Anterior cingulate cortex (tissue), 58 donors: ENCODE measurements around the gene FSTL5.
A peak's percentile ranks its signal among the peaks of the same experiment; 100 is the strongest.

Experiments used
- DNase-seq, 58 donors: peaks; one replicate each; lab custom pipeline; 2025; lab: John Stamatoyannopoulos, UW

Gene FSTL5

DNA sequence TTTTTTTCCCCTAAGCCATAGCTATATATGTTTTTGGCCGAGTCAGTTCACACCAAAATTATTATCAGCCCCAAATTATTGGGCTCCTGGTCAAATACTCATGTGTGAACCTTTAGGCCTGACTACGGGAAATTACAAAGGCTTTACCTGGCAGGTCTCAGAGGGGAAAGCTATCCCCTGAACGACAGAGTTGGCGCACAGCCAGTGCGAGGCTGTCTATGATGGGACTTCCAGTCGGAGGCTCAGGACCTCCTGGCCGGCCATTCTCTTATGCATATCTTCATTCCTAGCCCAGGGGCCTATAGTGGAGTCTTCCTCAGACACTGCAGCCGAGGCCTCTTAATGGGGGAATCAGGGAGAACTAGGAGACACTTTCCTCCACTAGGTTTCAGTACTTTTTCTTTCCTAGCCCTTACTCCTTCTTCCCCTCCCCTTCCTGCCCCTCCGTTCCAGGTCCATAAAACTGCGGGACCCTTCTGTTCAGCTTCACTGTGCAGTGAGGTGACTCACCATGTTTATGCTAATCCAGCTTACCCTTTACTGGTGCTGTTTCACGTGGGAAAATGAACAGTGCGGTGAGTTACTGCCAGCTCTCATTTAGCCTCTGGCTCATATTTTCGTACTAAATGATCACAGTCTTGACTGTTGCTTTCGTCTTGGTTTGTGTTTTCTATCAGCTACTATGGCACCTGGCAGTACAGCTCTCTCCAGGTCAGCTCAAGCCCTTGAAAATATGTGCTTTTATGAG, 533.9 kb downstream of the FSTL5 start:
- no peak for DNase-seq

DNA sequence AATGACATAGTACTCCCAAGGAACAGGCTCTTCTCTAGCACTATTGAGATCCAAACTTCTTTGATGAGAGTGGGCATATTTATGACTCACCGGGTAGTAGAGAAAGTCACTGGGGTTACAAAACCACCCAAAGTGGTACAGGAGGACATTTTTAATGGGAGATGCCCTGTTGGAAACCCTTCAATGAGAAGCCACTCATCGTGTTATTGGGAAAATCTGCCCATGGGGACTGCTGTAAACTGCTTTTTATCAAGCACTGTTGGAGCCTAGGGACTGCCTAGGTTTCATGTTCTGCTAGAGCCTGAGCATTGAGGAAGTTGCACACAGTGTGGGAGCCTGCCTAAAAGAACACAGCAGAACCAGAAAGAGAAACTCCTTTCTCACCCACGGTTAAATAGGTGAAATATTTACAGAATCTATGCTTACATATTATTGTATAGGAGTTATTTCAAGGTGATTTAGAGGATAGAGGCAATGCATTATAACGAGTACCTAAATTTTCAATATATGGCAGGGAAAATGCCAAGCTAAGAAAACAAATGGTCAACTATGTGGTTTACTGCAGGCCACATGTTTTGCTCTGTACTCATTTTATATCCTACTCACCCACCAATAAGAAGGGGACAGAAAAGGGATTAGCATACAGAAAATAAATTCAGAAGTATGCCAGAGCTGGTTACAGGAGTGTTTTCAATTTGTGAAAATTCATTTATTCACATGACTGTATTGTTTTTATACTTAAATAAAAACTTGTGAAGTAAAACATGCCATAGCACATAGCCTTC, 559.1 kb downstream of the FSTL5 start:
- DNase-seq: no peak

DNA sequence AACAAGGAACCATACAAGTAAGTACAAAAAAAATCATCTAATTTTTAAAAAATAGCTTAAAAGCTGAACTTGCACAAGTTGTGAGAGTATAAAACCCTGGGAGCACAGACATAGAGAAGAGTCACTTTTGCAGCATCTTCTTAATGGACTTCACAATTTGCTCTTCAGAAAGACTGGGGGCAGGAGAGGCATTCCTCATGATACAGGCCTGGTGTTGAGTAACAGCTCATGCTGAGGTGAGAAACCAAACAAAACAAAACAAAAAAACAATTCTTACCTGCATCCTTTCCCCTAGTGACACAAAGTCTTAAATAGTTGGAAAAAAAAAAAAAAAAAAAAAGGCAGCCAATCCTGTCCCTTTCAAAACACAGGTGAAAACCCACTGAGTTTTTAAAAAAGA, 562.8 kb downstream of the FSTL5 start:
- DNase-seq: no peak

DNA sequence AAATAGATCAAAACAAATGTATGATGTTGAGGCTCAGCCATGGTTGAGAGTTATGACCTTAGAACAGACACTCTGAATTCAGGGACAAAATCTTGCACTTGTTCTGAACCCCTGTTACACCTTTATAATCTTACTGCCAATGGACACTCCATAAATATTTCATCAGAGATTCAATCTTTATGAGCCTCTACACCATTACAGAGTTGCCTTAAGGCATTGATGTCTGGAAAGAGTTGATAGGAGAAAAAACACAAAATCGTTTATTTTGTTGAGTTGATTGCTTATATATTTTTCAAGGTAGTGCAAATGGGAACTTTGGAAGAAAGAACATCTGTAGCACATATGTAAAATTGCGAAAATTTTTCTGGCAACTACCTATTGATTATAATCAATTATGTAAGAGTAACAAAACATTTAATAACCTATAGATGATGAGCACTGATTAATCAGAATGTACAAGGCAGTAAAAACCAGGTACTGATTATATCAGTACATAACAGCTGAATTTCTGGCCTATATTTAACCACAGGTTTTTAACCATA, 568.5 kb downstream of the FSTL5 start:
- no peak for DNase-seq

DNA sequence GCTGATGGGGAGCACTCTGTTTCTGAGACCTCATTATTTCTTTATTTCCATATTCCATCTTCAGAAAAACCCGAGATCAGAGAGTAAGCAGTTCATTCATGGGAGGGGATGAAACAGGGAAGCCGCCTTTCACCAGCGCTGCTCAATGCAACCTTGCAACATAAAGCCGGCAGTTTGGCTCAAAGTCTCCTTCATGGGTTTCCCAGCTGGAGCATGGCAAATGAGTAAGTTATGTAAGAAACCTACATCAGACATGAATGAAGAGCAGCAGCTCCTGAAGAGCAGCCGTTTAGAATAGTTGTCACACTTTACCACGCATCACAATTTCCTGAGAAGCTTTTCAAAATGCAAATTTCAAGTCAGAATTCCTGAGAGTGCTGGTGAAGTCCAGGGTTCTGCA, 578.8 kb downstream of the FSTL5 start:
- DNase-seq: peak in 8 of 58 donors; percentile 0 to 21 (median 5)

DNA sequence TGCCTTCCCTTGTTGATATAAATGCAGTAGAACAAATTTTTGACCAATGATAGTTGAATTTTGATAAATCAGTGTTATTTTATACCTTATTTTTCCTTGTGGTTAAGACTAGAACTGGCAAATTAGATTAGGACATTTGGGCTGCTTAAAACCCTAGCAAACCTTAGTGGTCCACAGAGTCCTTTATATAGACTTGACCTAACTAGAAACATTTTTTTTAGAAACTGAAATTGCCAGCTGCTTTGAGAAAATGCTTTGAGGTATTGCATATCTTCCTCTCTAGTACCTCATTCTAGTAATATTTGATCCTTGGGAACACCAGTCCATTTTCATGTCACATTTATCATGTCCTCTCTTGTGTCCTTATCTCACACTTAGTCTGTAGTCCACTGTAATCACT, 580.3 kb downstream of the FSTL5 start:
- DNase-seq: no peak

DNA sequence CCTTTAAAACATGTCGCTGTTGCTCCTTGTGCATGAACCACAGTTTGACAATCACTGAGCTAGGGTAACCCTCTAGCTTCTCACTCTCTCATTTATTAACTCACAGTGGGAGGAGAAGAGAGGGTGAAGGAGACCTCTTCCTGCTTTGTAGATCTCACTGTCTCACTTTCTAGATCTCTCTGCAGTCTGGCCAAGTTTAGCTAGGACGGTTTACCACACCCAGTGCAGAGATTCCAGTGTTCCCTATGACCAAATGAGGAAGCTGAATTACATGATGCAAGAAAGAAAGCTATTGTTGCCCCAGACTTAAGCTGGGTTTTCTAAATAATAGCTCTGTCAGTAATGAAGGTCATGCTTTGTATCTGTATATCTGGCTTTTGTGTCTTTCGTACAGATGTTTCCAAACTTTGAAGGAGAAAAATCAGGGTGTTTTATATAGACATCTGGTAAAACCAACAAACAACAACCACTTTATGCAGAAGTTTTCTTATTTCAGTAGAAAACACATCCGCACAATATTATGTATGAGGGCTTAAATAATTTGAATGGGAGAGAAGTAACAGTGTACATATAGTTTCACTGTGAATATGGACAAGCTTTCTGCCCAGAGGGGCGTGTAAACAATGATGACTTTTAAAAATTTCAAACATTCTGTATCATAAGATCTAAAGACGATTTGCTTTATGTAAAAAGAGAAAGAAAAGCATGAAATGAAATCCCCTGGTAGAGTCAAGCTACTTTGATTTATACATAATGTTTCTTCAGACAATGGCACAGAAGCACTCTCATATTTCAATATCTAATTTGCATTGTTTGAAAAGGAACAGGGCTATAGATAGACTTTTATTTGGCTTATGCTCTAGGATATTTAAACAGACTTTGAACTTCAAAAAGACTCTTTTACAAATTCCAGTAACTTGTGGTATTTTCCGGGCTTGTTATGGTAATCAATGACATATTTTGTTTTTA, 582.3 kb downstream of the FSTL5 start:
- DNase-seq: peak in 1 of 58 donors; percentile 14

DNA sequence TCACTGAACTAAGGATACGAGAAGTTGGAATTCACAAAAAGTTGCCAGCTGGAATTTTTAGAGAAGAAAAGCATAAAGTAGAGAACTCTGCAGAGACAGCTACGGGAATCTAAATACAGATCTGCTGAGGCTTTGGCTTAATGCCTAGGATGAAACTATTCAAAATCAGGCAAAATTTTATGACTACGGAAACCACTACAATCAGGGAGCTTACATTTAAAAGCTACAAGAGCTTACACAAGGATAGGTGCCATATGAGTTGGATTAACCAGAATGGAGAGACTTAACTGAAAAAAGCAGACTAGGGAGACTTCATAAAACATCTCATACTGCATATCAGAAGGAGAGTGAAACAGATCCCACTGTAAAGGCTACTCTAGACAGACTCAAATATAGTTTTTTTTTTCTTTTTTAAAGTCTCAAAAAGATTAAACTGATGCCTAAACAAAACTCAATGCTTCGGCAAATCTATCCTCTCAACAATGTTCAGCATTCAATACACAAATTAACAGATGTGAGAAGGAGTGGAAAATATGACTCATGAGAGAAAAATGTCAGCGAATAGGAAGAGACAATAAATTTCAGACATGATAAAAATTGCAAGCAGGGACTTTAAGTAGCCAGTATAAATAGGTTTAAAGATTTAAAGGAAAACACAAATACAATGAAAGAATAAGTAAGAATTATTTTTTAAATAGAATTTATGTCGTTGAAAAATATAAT, 586.1 kb downstream of the FSTL5 start:
- DNase-seq: no peak

DNA sequence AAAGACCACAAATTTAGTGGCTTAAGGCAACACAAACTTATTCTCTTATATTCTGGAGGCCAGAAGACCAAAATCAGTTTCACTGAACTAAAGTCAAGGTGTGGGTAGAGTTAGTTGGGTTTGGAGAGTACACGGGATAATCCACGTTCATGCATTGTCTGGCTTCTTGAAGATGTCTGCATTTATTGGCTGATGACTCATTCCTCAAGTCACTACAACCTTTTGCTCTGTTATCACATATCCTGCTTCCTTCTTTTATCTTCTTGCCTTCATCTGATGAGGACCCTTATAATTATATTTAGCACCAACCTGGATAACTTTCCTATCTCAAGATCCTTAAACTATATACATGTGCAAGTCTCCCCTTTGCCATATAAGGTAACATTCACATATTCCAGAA, 590.0 kb downstream of the FSTL5 start:
- DNase-seq: no peak

DNA sequence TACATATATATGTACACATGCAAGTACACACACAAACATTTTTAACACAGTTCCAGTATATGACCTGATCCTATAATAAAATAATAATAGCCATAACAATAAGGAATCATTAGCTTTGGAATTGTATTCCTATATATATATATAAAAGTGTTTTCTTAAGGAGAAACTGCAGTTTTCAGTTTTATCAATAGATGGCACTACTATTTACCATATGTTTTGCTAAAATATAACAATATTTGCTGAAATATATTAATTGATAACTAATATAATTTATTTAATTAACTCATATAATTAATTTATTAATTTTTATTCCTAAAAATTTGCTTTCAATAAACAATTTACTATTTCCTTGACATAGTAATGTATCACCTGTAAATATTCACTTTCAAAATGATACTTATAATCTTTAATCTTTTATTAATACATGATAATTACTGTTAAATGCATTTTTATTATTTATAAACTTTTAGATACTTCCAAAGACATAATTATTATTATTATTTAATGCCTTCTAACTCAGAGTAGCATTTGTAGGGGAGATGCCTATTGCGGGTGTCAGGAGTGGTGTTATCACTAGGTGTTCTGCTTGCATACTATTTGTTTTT, 599.5 kb downstream of the FSTL5 start:
- DNase-seq: no peak

DNA sequence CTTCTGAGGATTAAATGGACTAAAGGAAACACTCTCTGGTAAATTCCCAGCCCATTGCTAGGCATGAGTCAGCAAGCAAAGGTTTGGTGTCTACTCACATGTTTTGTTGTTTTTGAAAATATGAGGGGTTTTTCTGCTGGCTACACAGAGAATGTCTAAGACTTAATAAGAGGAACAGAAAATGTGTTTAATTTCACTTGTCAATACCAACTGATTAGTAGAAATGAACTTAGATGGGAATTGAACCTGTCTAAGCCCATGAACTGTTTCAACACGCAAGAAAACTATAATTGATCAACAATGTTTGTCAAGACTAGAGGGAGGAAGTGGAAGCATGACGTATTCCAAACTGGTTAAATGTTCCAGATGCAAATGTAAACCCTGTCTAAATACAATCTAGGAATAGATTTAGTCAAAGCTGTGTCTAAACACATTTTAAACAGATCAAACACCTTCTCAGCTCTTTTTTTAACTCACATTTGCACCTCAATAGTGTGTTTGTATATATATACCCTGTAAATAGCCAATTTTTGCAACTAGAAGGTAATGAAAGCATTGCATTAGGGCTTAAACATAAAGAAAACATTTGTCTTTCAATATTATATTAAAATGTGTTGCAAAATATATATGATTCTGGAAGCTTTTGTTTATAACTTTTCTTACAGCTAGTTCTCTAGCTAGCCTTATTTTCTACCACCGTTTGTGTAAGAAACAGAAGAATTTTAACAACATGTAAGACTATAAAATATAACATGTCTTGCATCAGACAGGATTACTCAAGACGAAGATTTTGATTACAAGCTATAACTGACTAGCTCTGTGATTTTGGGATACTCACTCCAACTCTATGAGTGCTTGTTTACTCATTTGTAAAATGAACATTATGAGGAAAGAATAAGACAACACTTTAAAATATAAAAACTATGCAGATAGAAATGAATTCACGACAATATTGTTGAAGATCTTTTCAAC, 607.8 kb downstream of the FSTL5 start:
- no peak for DNase-seq

DNA sequence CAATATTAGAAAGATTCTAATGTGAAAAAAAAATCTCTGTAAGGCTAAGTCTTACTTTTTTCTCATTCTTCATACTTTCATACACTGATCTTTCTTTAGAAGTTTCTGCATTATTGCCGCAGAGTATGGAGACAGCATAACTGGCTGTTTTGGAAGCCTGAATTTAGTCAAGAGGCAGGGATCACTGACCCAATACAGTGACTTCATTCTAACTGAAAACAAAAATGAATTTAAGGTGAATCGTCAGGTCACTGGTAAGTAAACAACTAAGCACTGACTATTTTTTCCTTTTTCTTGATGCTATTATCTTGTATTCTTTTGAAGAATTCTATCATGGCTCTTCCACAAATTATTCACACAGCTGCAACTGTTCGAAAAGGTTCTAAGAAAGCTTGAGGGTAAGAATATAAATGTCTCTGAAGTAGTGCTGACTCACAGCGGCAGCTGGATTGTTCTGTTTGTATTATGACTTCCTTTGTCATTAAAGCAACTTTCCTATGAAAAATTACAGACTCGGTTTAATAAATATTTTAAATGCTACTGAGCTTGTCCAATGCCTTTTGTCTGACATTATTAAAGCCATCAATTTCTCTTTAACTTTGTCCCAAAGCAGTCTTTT, 609.3 kb downstream of the FSTL5 start:
- no peak for DNase-seq

DNA sequence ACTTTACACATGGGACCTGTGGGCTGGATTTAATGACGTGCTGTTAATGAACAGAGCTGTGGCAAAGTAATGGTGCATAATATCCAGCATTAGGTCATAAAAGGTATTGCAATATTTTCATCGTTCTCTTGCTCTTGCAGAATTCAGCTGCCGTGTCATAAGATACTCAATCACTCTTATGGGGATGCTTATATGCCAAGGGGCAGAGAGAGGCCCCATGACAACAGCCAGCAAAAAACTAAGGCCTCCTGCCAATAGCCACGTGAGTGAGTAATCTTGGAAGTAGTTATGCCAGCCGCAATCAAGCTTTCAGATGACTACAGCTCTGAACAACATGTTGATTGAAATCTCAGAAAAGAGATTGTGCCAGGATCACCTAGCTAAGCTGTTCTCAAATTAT, 616.9 kb downstream of the FSTL5 start:
- no peak for DNase-seq

DNA sequence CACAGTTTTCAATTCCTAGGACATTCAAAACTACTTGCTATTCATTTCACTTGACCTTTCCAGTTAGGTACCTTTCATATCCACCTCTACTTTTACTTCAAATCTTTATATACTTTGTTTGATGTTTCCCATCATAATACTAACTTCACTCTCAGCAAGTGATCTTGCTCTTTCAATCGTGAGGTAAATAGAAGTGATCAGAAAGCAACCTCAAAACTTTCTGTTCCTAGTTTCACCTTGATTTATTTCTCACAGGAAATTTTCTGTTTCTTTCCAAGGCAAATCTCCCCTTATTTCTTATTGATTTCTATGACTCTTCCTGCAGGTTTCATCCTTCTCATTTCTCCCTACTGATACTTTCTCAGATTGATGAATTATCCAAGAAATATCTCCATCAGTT, 623.5 kb downstream of the FSTL5 start:
- DNase-seq: no peak

DNA sequence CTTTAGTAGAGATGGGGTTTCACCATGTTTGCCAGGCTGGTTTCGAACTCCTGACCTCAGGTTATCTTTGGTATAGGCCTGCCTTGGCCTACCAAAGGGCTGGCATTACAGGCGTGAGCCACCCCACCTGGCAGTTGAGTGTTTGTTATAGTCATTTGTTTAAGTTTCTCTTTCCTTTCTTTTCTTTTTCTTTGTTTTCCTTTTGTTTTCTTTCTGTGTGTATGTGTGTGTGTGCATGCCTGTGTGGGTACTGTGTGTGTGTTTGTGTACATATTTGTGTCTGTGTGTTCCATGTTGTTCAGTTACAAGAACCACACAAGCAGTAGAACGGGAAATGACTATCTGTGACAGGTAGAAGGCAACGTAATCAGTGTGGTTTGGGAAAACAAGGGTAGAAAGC, 624.9 kb downstream of the FSTL5 start:
- no peak for DNase-seq

DNA sequence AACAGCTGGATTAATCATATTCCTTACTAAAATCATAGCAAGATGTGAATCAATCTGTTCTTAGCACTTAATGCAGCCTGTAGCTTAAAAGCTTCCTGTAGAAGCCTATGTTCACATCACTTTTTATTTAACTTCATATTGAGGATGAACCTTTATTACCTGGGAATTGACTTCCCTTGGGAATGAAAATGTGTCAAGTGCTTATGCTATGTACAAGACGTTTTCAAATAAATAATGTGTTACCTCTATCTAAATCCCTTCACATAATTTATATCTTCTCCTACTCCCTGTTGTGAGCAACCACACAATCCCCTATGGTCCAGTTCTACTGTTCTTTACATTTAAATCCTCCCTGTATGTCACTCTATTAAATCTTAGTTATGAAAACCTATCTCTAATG, 633.1 kb downstream of the FSTL5 start:
- no peak for DNase-seq

DNA sequence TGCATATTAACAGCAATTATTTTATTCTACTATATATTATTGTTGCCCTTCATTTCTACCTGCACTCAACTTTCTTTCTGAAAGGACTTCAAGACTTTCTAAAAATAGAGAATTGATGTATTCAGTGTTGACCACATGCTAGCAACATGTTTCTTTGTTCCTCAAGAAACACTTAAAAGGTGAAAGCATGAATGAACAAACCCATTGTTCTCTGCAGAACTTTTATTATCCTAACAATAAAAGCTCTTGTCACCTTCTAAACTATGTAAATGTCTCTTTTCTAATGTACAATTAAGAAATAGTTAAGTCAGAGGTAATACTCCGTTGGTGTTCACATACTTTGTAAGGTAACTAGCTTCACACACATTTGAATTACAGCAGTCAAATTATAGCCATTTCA, 638.7 kb downstream of the FSTL5 start:
- no peak for DNase-seq

DNA sequence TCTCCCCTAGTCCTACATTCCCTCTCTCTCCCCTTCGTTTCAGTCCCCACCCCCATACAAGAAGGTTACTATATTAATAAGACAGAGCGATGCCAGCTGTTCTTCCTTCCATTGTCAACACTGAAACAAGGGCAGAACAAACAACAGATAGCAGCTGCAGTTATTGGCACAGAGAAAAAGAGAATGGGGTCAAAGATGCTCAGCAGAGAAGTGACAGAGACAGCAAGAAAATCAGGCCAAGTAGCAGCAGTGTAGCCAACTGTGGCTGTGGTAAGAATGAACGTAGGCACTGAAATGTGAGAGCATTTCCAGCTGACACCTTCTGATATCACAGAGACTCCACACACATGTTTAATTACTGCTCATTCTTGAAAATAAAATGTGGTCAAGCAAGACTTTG, 641.8 kb downstream of the FSTL5 start:
- DNase-seq: peak in 9 of 58 donors; percentile 0 to 37 (median 4)
